WTC11 (cell line): ENCODE results near the gene ATG9B. TPM values are rescaled to one million over a fixed set of nuclear protein-coding genes. Genes with fewer than 3 reads are reported as not detected.

Experiments used
- ATAC-seq: fragments of 200-7000 bp; cut with Tn5 transposase; 2 replicates; pipeline ENCODE4 v1.10.0; 2021; ENCODE audit warnings: mild to moderate bottlenecking, moderate library complexity
- CTCF ChIA-PET: fragments of 300-600 bp; sonication (Branson Sonifier 250); formaldehyde crosslinking; loops from one replicate; lab custom pipeline; 2021; ENCODE audit warnings: antibody characterized with exemption; lab: Charles Lee
- POLR2A ChIA-PET: fragments of 350-600 bp; sonication (Branson Sonifier 250); formaldehyde crosslinking; loops from one replicate; lab custom pipeline; 2021; ENCODE audit warnings: antibody characterized with exemption; lab: Charles Lee
- DNase-seq: peaks from one replicate; pipeline ENCODE4 v3.0.0; 2021; ENCODE audit warnings: low spot score
- H3K27ac Mint-ChIP-seq: 2 replicates; pipeline ENCODE4 v1.8.0; 2021; ENCODE audit warnings: mixed read lengths
- H3K27me3 Mint-ChIP-seq: 2 replicates; pipeline ENCODE4 v1.8.0; 2021; ENCODE audit warnings: low read depth, mild to moderate bottlenecking, moderate library complexity, mixed read lengths
- H3K36me3 Mint-ChIP-seq: 2 replicates; pipeline ENCODE4 v1.8.0; 2021; ENCODE audit warnings: mixed read lengths
- H3K4me1 Mint-ChIP-seq: 2 replicates; pipeline ENCODE4 v1.8.0; 2022; ENCODE audit warnings: mixed read lengths
- H3K4me3 Mint-ChIP-seq: 2 replicates; pipeline ENCODE4 v1.8.0; 2021; ENCODE audit warnings: mild to moderate bottlenecking, moderate library complexity, mixed read lengths
- H3K9me3 Mint-ChIP-seq: 2 replicates; pipeline ENCODE4 v1.8.0; 2021; ENCODE audit warnings: mixed read lengths
- AFF4 ChIP-seq: sonication (generic); formaldehyde crosslinking; IDR thresholded peaks from 2 replicates; pipeline ENCODE4 v1.8.1; 2023; ENCODE audit warnings: mild to moderate bottlenecking, missing genetic modification reagents, borderline replicate concordance
- ATF1 ChIP-seq: sonication (generic); formaldehyde crosslinking; IDR thresholded peaks from 2 replicates; pipeline ENCODE4 v1.8.1; 2023; ENCODE audit warnings: mild to moderate bottlenecking, moderate library complexity, missing genetic modification reagents
- ATF6 ChIP-seq: sonication (generic); formaldehyde crosslinking; IDR thresholded peaks from 2 replicates; pipeline ENCODE4 v1.8.1; 2023; ENCODE audit warnings: mild to moderate bottlenecking, missing genetic modification reagents
- CREB1 ChIP-seq: sonication (generic); formaldehyde crosslinking; IDR thresholded peaks from 2 replicates; pipeline ENCODE4 v1.8.0; 2023; ENCODE audit warnings: mild to moderate bottlenecking, missing genetic modification reagents
- CTCF ChIP-seq: fragments of 200-600 bp; IDR thresholded peaks from 2 replicates; pipeline ENCODE4 v1.8.0; 2022; ENCODE audit warnings: antibody characterized with exemption
- FOXP4 ChIP-seq: sonication (generic); formaldehyde crosslinking; IDR thresholded peaks from 2 replicates; pipeline ENCODE4 v1.8.0; 2022; ENCODE audit warnings: mild to moderate bottlenecking, missing genetic modification reagents
- IRF2 ChIP-seq: sonication (generic); formaldehyde crosslinking; IDR thresholded peaks from 2 replicates; pipeline ENCODE4 v1.8.0; 2022; ENCODE audit warnings: low read depth, missing genetic modification reagents, borderline replicate concordance
- MLX ChIP-seq: sonication (generic); formaldehyde crosslinking; IDR thresholded peaks from 2 replicates; pipeline ENCODE4 v1.8.1; 2023; ENCODE audit warnings: mild to moderate bottlenecking, missing genetic modification reagents, moderate library complexity
- NFYB ChIP-seq: sonication (generic); formaldehyde crosslinking; conservative IDR thresholded peaks from 2 replicates; pipeline ENCODE4 v1.8.0; 2022; ENCODE audit warnings: low read depth, missing genetic modification reagents
- OVOL2 ChIP-seq: fragments of 250-450 bp; sonication (Bioruptor Pico); IDR thresholded peaks from 2 replicates; pipeline ENCODE4 v1.9.0; 2021; ENCODE audit warnings: mild to moderate bottlenecking, borderline replicate concordance
- PREB ChIP-seq: sonication (generic); formaldehyde crosslinking; IDR thresholded peaks from 2 replicates; pipeline ENCODE4 v1.8.1; 2022; ENCODE audit warnings: mild to moderate bottlenecking, missing genetic modification reagents, moderate library complexity, borderline replicate concordance
- RELA ChIP-seq: sonication (generic); formaldehyde crosslinking; IDR thresholded peaks from 2 replicates; pipeline ENCODE4 v1.8.1; 2022; ENCODE audit warnings: missing genetic modification reagents, mild to moderate bottlenecking, borderline replicate concordance
- TCF7 ChIP-seq: sonication (generic); formaldehyde crosslinking; IDR thresholded peaks from 2 replicates; pipeline ENCODE4 v1.8.0; 2022; ENCODE audit warnings: mild to moderate bottlenecking, low read depth, missing genetic modification reagents, moderate library complexity
- ZNF317 ChIP-seq: sonication (generic); formaldehyde crosslinking; IDR thresholded peaks from 2 replicates; pipeline ENCODE4 v1.8.1; 2023; ENCODE audit warnings: low read depth, mild to moderate bottlenecking, moderate library complexity, missing genetic modification reagents, borderline replicate concordance
- ZNF423 ChIP-seq: fragments of 250-450 bp; sonication (Bioruptor Pico); IDR thresholded peaks from 2 replicates; pipeline ENCODE4 v2.1.2; 2022; ENCODE audit warnings: mild to moderate bottlenecking, moderate library complexity
- ZNF425 ChIP-seq: fragments of 250-450 bp; sonication (Bioruptor Pico); conservative IDR thresholded peaks from 2 replicates; pipeline ENCODE4 v1.9.0; 2021; ENCODE audit warnings: mild to moderate bottlenecking
- total RNA-seq: library from RNA; stranded (reverse); gene quantifications from 3 replicates; pipeline ENCODE4 v1.2.3, GENCODE V29; 2021

The ATG9B gene
- total RNA-seq, 1 experiment from 2014 or later = 2.4 TPM

GRCh38 chr7:151066273-151066974 is 42.1 kb upstream of the ATG9B start:
- Mint-ChIP-seq H3K27ac (no peak overlapping the region), H3K4me1 (peaks cover 23% of the 10 kb centered on the region), H3K27me3 (peaks cover 2% of the 10 kb centered on the region; the same call in 1 of the 2 replicates), H3K9me3 (no peaks in the 10 kb centered on the region), H3K36me3 (peaks cover 33% of the 10 kb centered on the region), H3K4me3 (no peak overlapping the region)
- no peak for TF ChIP-seq IRF2 (CRISPR knock-in tag)
- TF ChIP-seq PREB (CRISPR knock-in tag) = no peak
- TF ChIP-seq ATF1 (CRISPR knock-in tag) = no peak
- no peak for TF ChIP-seq NFYB
- TF ChIP-seq OVOL2 (CRISPR knock-in tag) = no peak
- TF ChIP-seq ZNF423 = no peak
- TF ChIP-seq CTCF = no peak
- TF ChIP-seq RELA (CRISPR knock-in tag) = no peak
- ChIA-PET CTCF (interaction anchor here (0.5 to 2.8 kb wide), 3 partner anchors 9 to 48 kb away, joined by 3 to 10 read pairs (median 3); partner anchors contain the start of gene CDK5), POLR2A (interaction anchor here (1.7 kb wide), 1 partner anchor 10 kb away, joined by 6 read pairs; no protein-coding TSS in a partner anchor)
- ATAC-seq (no peak), DNase-seq (no peak)

- ChIA-PET POLR2A (interaction anchor here (1.7 kb wide), 1 partner anchor 11 kb away, joined by 6 read pairs; no protein-coding TSS in a partner anchor), CTCF (interaction anchor here (1.3 kb wide), 1 partner anchor 47 kb away, joined by 3 read pairs; no protein-coding TSS in a partner anchor)
- Mint-ChIP-seq H3K9me3 (no peaks in the 10 kb centered on the region), H3K27ac (no peak overlapping the region), H3K4me3 (no peak overlapping the region), H3K4me1 (peaks cover 31% of the 10 kb centered on the region), H3K27me3 (peaks cover 2% of the 10 kb centered on the region; the same call in 1 of the 2 replicates), H3K36me3 (peaks cover 30% of the 10 kb centered on the region)
- ATAC-seq (no peak), DNase-seq (no peak)
- TF ChIP-seq CREB1 (no peak), ATF6 (CRISPR knock-in tag) (no peak), ZNF317 (CRISPR knock-in tag) (no peak), FOXP4 (CRISPR knock-in tag) (no peak), AFF4 (CRISPR knock-in tag) (no peak), ZNF425 (no peak), CTCF (no peak), MLX (CRISPR knock-in tag) (no peak), TCF7 (CRISPR knock-in tag) (no peak)
Observed at GRCh38 chr7:151065516-151065915, 41.2 kb upstream of the ATG9B start.
